IMR-90 (cell line): Measurements from ENCODE around the gene WNT7A.

Experiments used
- CEBPB ChIP-seq: IDR thresholded peaks from 2 replicates; pipeline ENCODE4 v1.6.1; 2012; ENCODE audit warnings: low read depth, low read length, improper control_type of control experiment
- CHD1 ChIP-seq: IDR thresholded peaks from 2 replicates; pipeline ENCODE4 v1.6.1; 2012; ENCODE audit warnings: low read depth, low read length, improper control_type of control experiment
- MAZ ChIP-seq: IDR thresholded peaks from 2 replicates; pipeline ENCODE4 v1.6.1; 2012; ENCODE audit warnings: low read depth, mild to moderate bottlenecking, low read length, improper control_type of control experiment, moderate library complexity, borderline replicate concordance
- MXI1 ChIP-seq: IDR thresholded peaks from 2 replicates; pipeline ENCODE4 v1.6.1; 2012; ENCODE audit warnings: low read depth, mild to moderate bottlenecking, low read length, moderate library complexity, borderline replicate concordance
- NFE2L2 ChIP-seq: fragments of 150-350 bp; IDR thresholded peaks from 2 replicates; pipeline ENCODE4 v1.6.1; 2016; ENCODE audit warnings: low read depth, mild to moderate bottlenecking, low read length
- POLR2A ChIP-seq: IDR thresholded peaks from 2 replicates; pipeline ENCODE4 v1.6.1; 2012; ENCODE audit warnings: mild to moderate bottlenecking, low read depth, low read length
- RAD21 ChIP-seq: IDR thresholded peaks from 2 replicates; pipeline ENCODE4 v1.6.1; 2012; ENCODE audit warnings: low read length, improper control_type of control experiment
- RCOR1 ChIP-seq: IDR thresholded peaks from 2 replicates; pipeline ENCODE4 v1.6.1; 2012; ENCODE audit warnings: mild to moderate bottlenecking, low read length, improper control_type of control experiment; ENCODE audit not compliant: insufficient replicate concordance
- RFX5 ChIP-seq: IDR thresholded peaks from 2 replicates; pipeline ENCODE4 v1.8.0; 2012; ENCODE audit warnings: low read depth, mild to moderate bottlenecking, low read length, moderate library complexity
- SMC3 ChIP-seq: fragments of 150-350 bp; IDR thresholded peaks from 2 replicates; pipeline ENCODE4 v1.6.1; 2016; ENCODE audit warnings: low read depth, mild to moderate bottlenecking, antibody characterized with exemption, low read length, moderate library complexity
- TF ChIP-seq, protein P1 (sequence below): conservative IDR thresholded peaks from 2 replicates; pipeline ENCODE4 v1.5.1; 2012; ENCODE audit warnings: mild to moderate bottlenecking, low read depth, low read length, improper control_type of control experiment
- TF ChIP-seq, protein P2 (sequence below): fragments of 150-350 bp; IDR thresholded peaks from 2 replicates; pipeline ENCODE4 v1.6.1; 2017; ENCODE audit warnings: mild to moderate bottlenecking, antibody characterized with exemption, low read length, low read depth
- TF ChIP-seq, protein P3 (sequence below): fragments of 150-350 bp; IDR thresholded peaks from 2 replicates; pipeline ENCODE4 v1.6.1; 2016; ENCODE audit warnings: low read depth, mild to moderate bottlenecking, low read length, moderate library complexity, borderline replicate concordance

- TF ChIP-seq, protein P1, sequence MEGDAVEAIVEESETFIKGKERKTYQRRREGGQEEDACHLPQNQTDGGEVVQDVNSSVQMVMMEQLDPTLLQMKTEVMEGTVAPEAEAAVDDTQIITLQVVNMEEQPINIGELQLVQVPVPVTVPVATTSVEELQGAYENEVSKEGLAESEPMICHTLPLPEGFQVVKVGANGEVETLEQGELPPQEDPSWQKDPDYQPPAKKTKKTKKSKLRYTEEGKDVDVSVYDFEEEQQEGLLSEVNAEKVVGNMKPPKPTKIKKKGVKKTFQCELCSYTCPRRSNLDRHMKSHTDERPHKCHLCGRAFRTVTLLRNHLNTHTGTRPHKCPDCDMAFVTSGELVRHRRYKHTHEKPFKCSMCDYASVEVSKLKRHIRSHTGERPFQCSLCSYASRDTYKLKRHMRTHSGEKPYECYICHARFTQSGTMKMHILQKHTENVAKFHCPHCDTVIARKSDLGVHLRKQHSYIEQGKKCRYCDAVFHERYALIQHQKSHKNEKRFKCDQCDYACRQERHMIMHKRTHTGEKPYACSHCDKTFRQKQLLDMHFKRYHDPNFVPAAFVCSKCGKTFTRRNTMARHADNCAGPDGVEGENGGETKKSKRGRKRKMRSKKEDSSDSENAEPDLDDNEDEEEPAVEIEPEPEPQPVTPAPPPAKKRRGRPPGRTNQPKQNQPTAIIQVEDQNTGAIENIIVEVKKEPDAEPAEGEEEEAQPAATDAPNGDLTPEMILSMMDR, result no peak
- TF ChIP-seq MXI1 (no peak), POLR2A (no peak), CEBPB (no peak), RAD21 (no peak), CHD1 (no peak), RFX5 (no peak), RCOR1 (no peak), MAZ (no peak), SMC3 (no peak), NFE2L2 (no peak)
- TF ChIP-seq, protein P2, sequence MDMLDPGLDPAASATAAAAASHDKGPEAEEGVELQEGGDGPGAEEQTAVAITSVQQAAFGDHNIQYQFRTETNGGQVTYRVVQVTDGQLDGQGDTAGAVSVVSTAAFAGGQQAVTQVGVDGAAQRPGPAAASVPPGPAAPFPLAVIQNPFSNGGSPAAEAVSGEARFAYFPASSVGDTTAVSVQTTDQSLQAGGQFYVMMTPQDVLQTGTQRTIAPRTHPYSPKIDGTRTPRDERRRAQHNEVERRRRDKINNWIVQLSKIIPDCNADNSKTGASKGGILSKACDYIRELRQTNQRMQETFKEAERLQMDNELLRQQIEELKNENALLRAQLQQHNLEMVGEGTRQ, result no peak
- TF ChIP-seq, protein P3, sequence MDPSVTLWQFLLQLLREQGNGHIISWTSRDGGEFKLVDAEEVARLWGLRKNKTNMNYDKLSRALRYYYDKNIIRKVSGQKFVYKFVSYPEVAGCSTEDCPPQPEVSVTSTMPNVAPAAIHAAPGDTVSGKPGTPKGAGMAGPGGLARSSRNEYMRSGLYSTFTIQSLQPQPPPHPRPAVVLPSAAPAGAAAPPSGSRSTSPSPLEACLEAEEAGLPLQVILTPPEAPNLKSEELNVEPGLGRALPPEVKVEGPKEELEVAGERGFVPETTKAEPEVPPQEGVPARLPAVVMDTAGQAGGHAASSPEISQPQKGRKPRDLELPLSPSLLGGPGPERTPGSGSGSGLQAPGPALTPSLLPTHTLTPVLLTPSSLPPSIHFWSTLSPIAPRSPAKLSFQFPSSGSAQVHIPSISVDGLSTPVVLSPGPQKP, result no peak
These were observed 96.4 kb downstream of the WNT7A start for GRCh38 chr3:13783476-13783875.
